COR-L47 (cell line): ENCODE data around the gene UNC13A.

Experiments used
- DNase-seq: peaks from one replicate; lab custom pipeline; 2025; lab: John Stamatoyannopoulos, UW

UNC13A gene

DNA sequence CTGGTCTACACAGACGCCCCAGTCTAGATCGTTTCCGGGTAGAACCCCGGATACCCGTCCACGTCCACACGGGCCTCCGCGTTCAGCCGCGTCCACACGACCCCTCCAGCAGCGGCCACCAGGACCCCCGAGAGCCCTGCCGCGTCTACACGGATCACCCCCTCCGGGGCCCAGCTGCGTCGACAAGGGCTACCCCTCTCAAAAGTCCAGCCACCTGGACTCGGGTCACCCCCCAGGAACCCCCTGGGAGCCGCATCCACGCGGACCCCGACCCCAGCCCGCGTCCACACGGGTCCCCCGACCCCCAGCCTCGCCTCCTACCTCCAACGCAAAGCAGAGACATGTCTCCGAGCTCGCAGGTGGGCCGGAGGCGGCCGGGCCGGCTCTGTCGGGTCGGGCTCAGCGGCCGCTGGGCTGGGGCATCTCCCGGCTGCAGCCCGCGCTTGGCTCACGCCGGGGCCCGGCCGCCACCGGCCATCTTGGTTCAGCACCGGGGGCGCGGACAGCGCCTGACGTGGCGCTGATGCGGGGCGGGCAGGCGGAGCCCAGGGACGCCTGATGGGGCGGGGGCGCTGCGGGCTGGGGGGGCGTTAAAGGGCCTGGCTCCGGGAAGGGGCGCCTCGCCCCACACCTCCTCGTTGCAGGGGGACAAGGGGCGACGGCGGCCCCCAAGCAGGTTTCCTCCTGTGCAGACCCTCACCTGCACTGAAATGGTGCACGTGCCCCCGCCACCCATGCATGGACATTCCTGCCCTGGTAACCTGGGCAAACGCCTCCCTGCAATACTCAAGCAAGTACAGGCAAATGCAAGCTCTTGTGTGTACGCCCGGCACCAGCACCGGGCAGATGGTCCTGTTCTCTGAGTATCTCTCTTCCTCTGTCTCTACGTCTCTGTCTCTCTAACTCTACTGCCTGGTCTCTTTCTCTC lies at the start of gene UNC13A:
UNC13A (minus strand) TSS at position 498 of the 928 bp plus-strand sequence; CDS start at position 343, 155 bp downstream.
- DNase-seq, result peak; percentile 33

DNA sequence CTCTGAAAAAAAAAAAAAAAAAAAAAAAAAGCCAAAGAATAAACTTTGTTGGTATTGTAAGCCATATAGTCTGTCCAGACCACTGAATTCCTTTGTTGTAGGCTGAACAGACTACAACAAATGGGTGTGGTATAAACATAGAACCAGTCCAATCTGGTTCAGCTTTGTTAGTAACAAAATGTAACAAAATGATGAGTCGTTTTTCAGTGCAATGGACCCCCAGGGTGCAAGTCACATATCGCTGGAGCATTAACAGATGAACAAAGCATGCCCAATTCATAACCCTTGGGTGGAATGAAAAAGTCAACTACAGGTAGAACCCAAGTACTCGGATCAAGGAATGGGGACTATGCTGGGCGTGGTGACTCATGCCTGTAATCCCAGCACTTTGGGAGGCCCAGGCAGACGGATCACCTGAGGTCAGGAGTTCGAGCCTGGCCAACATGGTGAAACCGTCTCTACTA lies 49.6 kb upstream of the UNC13A start:
- no peak for DNase-seq

DNA sequence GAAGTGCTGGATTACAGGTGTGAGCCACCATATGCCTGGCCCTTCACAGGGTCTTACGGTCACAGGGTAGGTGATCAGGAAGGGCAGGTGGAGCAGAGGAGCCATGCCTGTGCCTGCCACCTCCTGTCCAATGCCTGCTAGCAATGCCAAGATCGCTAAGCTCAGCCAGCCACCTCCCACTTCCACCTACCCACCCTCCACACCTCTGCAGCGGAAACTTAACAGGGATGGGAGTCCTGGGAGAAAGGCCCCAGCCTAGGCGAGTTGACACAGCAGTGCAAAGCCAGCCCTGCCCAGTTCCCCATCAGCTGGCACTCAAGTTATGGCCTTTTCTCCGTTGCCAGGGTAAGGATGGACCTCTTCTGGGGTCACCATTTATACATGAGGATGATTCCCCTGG lies 47.3 kb upstream of the UNC13A start:
- no peak for DNase-seq

DNA sequence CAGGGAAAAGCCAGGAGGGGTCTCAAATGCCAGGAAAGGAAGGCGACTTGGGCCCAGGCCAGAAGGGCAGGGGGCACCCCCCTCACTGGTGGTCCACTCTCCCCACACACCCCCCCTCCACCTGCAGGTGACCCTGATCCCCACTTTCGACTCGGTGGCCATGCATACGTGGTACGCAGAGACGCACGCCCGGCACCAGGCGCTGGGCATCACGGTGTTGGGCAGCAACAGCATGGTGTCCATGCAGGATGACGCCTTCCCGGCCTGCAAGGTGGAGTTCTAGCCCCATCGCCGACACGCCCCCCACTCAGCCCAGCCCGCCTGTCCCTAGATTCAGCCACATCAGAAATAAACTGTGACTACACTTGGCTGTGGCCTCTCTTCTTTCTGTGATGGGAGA lies 46.0 kb upstream of the UNC13A start:
- no peak for DNase-seq

DNA sequence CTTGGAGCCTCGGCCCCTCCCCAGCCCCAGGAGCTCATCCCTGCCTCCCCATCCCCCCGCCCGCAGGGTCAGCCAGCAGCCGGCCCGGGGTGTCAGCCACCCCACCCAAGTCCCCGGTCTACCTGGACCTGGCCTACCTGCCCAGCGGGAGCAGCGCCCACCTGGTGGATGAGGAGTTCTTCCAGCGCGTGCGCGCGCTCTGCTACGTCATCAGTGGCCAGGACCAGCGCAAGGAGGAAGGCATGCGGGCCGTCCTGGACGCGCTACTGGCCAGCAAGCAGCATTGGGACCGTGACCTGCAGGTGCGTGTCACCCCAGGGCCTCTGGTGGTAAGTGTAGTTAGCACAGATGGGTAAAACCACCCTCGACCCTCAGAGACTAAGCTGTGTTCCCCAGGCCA lies 45.0 kb upstream of the UNC13A start:
- no peak for DNase-seq

DNA sequence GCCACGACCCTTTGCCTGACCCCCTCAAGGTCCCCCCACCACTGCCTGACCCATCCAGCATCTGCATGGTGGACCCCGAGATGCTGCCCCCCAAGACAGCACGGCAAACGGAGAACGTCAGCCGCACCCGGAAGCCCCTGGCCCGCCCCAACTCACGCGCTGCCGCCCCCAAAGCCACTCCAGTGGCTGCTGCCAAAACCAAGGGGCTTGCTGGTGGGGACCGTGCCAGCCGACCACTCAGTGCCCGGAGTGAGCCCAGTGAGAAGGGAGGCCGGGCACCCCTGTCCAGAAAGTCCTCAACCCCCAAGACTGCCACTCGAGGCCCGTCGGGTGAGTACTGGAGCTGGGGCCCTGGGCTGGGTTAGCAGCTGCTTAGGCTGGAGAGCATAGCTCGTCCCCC lies 39.7 kb upstream of the UNC13A start:
- DNase-seq, result no peak

DNA sequence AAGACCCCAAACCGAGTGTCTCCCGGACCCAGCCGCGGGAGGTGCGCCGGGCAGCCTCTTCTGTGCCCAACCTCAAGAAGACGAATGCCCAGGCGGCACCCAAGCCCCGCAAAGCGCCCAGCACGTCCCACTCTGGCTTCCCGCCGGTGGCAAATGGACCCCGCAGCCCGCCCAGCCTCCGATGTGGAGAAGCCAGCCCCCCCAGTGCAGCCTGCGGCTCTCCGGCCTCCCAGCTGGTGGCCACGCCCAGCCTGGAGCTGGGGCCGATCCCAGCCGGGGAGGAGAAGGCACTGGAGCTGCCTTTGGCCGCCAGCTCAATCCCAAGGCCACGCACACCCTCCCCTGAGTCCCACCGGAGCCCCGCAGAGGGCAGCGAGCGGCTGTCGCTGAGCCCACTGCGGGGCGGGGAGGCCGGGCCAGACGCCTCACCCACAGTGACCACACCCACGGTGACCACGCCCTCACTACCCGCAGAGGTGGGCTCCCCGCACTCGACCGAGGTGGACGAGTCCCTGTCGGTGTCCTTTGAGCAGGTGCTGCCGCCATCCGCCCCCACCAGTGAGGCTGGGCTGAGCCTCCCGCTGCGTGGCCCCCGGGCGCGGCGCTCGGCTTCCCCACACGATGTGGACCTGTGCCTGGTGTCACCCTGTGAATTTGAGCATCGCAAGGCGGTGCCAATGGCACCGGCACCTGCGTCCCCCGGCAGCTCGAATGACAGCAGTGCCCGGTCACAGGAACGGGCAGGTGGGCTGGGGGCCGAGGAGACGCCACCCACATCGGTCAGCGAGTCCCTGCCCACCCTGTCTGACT lies 39.0 kb upstream of the UNC13A start:
- no peak for DNase-seq

DNA sequence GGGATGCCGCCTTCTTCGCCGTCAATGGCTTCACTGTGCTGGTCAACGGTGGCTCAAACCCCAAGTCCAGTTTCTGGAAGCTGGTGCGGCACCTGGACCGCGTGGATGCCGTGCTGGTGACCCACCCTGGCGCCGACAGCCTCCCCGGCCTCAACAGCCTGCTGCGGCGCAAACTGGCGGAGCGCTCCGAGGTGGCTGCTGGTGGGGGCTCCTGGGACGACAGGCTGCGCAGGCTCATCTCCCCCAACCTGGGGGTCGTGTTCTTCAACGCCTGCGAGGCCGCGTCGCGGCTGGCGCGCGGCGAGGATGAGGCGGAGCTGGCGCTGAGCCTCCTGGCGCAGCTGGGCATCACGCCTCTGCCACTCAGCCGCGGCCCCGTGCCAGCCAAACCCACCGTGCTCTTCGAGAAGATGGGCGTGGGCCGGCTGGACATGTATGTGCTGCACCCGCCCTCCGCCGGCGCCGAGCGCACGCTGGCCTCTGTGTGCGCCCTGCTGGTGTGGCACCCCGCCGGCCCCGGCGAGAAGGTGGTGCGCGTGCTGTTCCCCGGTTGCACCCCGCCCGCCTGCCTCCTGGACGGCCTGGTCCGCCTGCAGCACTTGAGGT lies 38.1 kb upstream of the UNC13A start:
- DNase-seq, result no peak

DNA sequence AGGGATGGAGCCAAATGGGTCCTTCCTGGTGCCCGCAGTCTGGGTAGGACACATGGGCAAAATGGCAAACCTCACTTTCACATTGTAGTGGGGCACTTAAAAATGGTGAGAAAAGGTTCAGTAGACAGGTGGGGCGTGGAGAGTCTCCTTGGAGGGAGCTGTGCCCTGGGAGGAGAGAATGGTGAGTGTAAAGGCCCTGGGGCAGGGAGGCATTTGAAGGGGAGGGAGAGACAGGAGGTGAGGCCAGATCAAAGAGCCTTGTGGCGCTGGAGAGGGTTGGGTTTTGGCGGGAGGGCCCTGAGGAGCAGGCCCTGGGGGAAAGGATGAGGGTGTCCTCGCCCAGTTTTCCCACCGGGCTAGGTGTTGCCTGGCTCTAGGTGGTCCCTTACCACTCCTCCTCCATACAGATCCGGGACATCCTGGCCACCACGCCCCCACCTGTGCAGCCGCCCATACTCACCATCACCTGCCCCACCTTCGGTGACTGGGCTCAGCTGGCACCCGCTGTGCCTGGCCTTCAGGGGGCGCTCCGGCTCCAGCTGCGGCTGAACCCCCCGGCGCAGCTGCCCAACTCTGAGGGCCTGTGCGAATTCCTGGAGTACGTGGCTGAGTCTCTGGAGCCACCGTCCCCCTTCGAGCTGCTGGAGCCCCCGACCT lies 37.4 kb upstream of the UNC13A start:
- DNase-seq, result no peak

DNA sequence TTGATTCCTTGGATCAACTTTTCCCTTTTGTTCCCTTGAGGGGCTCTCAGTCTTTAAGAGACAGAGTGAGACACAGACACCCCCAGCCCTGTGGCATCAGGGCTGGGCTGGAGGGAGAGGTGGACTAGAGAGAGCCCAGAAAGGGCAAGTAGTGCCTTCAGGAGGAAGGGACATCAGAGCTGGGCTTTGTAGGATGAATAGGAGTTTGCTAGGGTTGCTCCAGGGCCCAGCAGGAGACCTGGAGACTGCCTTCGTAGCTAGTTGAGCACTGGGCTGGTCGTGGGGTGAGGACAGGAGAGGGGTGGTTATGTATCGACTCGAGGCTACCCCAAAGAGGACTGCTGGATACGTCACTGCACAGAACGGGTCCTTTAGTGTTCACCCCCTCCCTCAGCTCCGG lies 36.5 kb upstream of the UNC13A start:
- no peak for DNase-seq

DNA sequence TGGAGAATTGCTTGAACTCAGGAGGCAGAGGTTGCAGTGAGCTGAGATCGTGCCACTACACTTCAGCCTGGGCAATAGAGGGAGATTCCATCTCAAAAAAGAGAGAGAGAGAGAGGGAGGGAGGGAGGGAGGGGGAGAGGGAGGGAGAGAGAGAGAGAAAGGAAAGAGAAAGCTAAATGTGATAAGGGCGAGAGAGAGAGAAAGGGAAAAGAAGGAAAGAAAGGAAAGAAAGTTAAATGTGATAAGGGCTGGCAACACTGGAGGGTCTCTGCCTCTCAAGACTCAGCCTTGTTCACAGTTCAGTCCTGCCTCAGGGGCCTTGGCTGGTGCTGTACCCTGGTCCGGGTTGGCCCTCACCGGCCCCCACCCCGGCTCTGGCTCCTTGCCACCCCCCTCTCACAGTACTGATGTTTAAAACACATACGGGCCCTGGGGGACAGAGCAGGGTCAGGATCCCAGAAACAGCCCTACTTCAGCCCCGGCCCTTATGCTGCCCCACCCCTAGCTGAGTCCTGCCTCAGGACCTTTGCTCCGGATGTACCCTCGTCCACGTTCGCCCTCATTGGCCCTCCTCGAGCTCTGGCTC lies 34.6 kb upstream of the UNC13A start:
- no peak for DNase-seq

DNA sequence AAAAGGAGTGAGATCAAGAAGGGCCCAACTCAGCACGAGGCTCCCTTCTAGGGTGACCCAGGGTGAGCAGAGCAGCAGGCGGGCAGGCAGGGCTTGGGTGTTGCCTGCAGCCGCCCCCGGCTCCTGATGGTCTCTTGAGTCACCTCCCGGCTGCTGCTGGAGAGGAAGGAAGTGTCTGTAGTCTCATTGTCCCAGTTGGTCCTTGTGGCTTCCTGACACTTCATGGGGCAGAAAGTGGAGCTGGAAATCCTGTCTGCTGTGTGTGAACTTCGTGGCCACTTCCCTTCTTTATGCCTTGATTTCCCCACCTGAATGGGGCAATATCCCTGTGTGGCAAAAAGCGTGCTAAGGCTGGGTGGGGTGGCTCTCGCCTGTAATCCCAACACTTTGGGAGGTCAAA lies 33.7 kb upstream of the UNC13A start:
- DNase-seq, result no peak

DNA sequence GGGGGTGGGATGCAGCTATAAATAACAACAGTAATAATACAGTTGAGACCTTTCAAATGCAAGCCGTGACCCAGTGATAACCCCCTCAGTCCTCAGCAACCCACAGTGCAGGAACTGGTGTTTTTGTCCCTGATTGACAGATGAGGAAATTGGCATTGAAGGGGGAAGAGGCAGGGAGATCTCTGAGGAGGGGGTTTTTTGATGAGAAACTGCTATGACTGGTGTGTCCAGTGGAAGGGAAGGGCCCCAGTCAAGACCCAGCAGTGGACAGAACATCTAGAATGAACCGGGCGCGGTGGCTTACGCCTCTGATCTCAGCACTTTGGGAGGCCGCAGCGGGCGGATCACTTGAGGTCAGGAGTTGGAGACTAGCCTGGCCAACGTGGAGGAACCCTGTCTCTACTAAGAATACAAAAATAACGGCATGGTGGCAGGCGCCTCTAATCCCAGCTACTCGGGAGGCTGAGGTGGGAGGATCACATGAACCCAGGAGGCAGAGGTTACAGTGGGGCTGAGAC lies 33.0 kb upstream of the UNC13A start:
- DNase-seq, result no peak

DNA sequence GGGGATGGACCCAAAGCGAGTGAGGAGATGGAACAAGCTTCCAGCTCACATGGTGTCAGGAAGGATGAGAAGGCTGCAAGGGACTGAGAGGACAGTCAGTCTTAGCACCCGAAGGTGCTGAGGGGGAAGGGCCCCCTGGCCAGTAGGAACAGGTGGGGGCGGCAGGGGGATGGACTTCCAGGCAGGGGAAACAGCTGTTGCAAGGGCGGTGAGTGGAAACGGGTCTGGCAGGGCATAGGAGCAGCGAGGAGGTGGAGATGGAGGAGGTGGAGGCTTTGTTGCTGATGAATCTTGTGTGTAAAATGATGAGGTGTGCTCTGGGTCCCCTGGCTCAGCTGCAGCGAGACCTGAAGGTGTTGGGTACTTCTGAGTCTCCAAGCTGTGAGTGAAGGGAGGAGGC lies 32.3 kb upstream of the UNC13A start:
- DNase-seq, result no peak

DNA sequence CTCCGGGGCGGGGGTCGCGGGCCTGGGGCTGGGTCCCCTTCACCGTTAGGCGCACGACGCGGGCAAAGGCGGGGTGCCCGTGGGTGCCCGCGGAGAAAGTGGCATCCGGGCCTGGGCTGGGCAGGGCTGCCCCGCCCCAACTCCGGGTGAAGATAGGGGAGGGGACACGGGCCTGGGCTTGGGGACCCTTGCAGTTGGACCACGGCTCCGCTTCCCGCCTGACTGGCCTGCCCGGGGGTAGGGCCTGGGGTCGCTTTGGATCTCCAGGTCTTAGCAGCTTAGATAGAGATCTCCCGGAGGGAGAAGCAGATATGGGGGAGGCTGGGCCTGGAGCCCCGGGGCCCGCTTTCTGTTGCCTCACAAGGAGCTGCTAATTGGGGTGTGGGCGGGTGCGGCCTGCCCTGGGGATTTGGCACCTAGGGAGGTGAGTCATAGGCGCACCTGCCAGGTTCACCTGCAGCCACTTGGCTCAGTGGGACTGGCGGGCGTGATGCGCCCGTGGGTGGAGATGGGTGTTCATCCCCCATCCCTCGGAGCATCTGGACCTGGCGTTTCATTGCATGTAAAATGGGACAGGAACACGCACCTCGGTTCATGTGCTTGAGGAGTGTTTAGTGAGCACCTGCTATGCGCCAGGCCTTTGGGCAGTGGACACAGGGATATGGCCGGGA lies 31.7 kb upstream of the UNC13A start:
- peak; percentile 41 for DNase-seq

DNA sequence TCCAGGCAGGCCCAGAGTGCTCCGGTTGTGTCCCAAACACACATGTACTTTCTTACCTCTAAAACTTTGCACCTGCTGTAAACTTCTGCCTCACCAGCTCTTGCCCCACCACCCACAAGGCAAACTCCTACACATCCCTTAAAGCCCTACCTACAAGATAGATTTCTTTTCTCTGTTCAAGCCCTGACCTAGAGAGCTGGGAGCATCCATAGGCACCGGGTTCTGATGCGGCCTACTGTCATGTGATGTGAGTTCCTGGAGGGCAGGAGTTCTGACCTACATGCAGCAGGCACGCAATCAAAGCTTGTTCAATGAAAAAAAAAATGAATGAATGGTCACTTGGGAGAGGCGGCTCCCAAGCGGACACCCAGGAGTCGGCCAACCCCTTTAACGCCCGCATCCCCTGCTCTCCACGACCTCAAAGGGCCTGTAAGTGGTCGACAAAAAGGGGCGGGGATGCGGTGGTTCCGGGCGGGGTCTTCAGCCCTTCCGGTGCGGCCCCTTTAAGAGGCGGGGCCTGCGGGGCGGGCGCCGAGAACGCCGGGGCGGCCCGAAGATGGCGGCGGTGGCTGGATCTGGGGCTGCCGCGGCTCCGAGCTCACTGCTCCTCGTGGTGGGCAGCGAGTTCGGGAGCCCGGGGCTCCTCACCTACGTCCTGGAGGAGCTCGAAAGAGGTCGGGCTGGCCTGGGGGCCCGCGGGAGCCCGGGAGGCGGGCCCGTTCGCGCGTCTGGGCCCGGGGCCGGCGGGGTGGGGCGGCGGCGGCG lies 31.0 kb upstream of the UNC13A start, which contains the start of gene MAP1S:
MAP1S (plus strand) TSS at position 534 of the 765 bp plus-strand sequence; CDS start at position 557, 23 bp downstream.
- peak; percentile 40 for DNase-seq

DNA sequence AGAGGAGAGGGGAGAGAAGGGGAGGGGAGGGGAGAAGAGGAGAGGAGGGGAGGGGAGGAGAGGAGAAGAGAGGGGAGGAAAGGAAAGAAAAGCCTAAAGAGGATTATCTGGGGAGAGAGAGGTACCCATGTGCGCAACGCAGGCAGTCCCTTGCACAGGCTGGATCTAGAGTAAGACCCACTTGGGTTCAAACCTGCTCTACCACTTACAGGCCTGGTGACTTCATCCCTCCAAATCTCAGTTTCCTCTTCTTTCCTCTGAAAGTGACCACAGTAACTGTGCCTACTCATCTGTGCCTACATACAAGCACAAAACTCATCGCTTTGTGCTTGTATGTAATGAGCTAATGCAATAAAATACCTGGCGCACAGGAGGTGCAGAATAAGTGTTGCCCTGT lies 30.4 kb upstream of the UNC13A start:
- DNase-seq, result no peak

DNA sequence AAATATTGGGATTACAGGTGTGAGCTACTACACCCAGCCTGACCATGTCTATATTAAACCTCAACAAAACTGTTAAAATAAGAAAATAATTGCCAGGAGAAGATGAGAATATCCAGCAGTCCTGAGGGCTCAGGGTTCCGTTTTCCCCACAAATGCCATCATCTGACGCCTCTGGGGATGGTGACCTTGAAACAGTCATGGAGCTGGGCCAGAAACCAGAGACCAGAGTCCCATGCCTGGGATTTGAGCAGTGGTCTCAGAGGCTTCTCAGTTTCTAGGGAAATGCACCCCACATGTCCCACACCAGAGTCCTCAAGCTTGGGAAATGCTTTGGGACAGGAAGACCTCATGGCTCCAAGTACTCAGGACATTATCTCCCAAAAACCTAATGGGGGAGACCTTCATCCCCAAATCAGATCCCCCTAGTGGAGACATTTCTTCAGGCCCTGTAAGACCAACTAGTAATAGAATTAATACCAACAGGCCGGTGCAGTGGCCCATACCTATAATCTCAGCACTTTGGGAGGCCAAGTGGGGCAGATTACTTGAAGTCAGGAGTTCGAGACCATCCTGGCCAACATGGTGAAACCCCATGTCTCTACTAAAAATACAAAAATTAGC lies 28.3 kb upstream of the UNC13A start:
- DNase-seq, result no peak

DNA sequence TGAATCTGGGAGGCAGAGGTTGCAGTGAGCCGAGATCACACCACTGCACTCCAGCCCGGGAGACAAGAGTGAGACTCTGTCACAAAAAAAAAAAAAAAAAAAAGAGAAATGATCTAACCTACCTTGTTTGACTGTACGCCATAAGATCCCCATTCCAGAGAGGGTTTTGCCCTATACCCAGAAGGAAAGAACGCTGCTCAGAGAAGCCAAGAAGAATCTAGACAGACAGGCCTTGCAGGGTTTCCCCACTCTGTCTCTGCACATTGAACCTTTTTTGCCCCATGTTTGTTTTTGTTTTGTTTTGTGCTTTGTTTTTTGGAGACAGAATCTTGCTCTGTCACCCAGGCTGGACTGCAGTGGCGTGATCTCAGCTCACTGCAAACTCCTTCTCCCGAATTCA lies 23.7 kb upstream of the UNC13A start:
- DNase-seq, result no peak
